ENCODE measurements around the gene WDR5. TPM values are rescaled to one million over a fixed set of nuclear protein-coding genes. Genes with fewer than 3 reads are reported as not detected.
A peak's percentile ranks its signal among the peaks of the same experiment; 100 is the strongest.
"Not testable (repeated sequence)": the region's sequence is repeated elsewhere in the genome, so short reads cannot be mapped to it uniquely, and the experiment has no call there.

The WDR5 gene
- 29.3 and 34.1 TPM in 2 replicates for total RNA-seq

DNA sequence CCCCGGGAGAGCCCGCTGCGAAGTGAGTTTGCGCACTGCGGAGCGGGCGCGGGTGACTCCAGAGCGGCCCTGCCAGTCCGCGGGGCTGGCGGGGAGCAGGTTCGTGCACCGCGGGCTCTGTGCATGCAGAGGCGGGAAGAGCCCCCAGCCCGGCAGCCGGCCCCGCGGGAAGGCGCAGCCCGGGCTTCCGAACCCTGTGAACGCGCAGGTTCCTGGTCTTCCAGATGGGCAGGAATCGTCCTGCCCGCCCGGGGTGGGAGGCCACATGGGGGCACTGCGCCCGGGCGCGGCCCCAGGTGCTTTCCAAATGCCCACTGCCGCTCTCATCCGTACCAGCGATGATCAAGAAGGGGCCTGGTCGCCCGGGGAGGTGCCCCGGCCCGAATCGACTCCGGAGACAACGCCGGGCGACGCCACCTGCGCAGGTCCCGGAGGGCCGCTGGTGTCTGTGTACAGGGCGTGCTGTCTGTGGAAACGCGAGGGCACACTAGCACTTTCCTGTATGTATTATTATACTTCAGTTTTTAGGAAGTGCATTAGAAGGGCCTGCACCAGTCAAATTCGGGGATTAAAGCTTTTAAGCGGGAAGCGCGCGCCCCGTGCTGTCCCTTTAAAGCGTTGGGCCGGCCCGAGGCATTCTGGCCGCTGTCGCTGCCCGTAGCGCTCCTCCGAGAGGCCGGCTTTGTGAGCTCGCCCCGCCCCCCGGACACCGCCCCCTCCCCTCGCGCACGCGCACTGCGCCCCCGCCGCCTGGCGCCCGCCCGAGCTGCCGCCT, at the start of gene WDR5:
WDR5 (plus strand) TSS at position 740 of the 775 bp plus-strand sequence. CDS start 3,796 bp downstream, outside the sequence.
- peak; percentile 63 for DNase-seq (ENCODE audit: low read depth, low spot score)

DNA sequence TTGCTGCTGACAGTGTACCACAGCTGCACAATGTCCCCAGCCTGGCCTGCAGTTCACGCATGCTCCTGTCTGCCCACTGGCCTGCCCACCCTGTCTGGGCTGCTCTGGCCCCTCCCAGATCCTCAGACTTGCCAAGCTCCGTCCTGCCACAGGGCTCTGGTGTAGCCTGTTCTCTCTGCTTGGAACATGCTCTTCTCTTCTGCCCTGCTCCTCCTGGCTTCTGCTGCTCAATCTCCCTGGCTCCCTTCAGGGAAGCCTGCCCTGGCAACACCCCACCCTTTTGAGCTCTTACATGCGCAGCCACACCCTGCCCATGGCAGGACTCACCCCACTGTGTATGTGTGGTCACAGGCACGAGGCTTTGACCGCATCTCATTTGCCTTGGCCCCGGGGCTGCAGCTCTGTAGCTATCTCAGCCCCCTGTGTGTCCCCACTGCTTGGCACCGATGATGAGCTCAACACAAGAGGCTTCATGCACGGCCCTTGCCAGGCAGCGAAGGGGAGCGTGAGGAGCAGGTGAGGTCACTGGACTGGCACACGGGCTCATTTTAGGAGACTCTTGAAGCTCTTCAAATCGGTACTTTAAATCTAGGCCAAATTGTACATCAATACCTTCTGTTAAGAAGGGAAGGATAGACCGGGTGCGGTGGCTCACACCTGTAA, 47.7 kb upstream of the WDR5 start:
- no peak for DNase-seq (ENCODE audit: low read depth, low spot score)

- no peak for DNase-seq (ENCODE audit: low read depth, low spot score)
These were observed 45.9 kb upstream of the WDR5 start for GRCh38 chr9:134089972-134090371.

DNA sequence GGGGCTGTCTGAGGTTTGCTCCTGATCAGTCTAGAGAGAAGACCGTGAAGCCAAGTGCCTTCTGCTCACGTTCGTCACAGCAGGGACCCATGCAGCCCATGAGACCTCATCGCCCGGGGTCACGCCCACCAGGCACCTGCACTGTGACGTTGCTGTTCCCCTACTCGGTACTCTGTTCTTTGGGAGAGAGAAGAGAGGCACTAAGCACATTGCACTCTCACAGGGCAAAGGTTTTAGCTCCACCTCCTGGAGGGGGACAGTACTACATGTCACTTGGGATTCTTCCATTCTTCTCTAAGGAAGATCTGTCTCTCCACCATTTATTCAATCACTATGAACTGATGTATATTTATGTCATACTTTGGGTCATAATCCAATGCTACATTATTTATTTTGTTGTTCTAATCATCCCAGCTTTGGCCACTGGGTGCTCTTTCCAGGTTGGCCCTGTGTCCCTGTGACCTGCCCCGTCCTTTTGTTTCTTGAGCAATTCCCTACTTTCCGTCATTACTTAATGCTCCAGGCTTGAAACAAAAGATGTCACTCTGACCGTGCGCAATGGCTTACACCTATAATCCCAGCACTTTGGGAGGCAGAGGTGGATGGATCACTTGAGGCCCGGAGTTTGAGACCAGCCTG, 36.6 kb upstream of the WDR5 start:
- DNase-seq (ENCODE audit: low read depth, low spot score) = peak; percentile 4

GRCh38 chr9:134100040-134100439, 35.8 kb upstream of the WDR5 start:
- DNase-seq (ENCODE audit: low read depth, low spot score) = no peak

- not testable (repeated sequence) for DNase-seq (ENCODE audit: low read depth, low spot score)
These were observed 34.7 kb upstream of the WDR5 start for GRCh38 chr9:134101133-134101532.

DNA sequence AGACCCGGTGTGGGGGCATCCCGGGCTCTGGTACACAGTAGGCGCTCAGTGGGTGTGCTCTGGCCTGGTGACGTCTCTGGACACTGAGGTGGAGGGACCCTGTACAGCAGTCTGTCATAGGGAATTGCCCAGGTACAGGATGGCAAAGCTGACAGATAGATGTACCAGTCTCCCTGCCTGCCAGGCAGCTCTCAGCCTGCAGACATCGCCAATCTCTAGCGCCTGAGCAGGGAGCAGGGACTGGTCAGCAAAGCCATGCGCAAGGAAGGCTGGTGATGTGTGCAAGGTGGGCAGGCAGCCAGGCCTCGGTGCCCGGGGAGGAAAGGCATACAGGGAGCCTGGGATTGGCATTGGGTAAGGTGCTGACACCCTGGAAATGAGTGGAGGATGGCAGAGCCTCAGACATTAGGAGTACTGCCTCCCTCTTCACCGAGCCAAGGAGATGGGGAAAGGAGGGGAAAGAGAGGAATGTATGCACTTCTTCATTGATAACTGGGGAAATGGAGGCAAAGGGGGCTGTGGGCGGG, 34.2 kb upstream of the WDR5 start:
- DNase-seq (ENCODE audit: low read depth, low spot score) = no peak

DNA sequence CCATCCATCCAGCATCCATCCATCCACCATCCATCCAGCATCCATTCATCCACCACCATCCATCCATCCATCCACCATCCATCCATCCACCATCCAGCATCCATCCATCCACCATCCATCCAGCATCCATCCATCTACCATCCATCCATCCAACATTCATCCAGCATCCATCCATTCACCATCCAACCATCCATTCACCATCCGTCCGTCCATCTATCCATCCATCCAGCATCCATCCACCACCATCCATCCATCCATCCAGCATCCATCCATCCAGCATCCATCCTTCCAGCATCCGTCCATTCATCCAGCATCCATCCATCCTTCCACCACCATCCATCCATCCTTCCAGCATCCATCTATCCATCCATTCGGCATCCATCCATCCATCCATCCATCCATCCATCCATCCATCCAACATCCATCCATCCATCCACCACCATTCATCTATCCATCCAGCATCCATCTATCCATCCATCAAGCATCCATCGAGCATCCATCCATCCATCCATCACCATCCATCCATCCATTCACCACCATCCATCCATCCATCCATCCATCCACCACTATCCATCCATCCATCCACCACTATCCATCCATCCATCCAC, 32.4 kb upstream of the WDR5 start:
- DNase-seq (ENCODE audit: low read depth, low spot score) = no peak

DNA sequence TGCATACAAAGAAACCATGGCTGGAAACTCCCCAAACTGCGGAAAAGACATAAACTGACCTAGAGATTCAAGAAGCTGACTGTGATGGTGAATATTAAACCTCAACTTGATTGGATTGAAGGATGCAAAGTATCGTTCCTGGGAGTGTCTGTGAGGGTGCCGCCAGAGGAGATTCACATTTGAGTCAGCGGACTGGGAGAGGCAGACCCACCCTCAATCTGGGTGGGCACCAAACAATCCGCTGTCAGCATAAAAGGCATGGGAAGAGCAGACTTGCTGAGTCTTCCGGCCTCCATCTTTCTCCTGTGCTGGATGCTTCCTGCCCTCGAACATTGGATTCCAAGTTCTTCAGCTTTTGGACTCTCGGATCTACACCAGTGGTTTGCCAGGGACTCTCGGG, 24.8 kb upstream of the WDR5 start:
- no peak for DNase-seq (ENCODE audit: low read depth, low spot score)

GRCh38 chr9:134112561-134112960, 23.3 kb upstream of the WDR5 start:
- DNase-seq (ENCODE audit: low read depth, low spot score) = no peak

GRCh38 chr9:134118972-134119371, 16.9 kb upstream of the WDR5 start:
- DNase-seq (ENCODE audit: low read depth, low spot score) = not testable (repeated sequence)

DNA sequence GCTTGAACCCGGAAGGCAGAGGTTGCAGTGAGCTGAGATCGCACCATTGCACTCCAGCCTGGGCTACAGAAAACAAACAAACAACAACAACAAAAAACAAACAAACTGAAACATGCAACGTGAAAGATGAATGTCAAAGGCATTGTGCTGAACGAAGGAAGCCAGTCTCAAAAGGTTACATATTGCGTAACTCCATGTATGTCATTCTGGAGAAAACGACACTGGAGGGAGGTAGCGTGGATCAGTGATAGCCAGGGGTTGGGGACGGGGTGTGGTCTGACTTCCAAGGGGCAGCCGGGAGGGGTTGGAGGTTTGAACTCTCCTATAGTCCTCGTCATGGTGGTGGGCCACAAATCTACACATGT, 12.1 kb upstream of the WDR5 start:
- no peak for DNase-seq (ENCODE audit: low read depth, low spot score)

GRCh38 chr9:134125413-134126095, 10.3 kb upstream of the WDR5 start:
- DNase-seq (ENCODE audit: low read depth, low spot score) = no peak

DNA sequence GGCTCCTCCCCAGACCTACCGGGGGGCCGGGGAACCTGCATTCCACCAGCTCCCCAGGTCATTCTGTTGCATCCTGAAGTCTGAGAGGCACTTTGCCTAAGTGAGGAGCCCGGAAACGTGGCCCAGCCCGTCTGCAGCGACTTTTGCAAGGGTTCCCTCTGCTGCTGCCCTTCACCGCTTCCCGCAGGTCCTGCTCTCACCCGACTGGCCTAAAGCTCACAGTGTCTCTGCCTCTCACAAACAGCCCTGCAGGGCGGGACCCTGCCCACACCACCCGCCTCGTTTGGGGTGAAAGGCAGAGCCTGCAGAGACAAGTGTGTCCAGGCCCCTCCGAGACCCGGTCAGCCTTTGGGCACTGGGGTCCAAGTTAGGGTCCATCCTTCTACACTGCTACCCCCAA, 9.5 kb upstream of the WDR5 start:
- no peak for DNase-seq (ENCODE audit: low read depth, low spot score)

DNA sequence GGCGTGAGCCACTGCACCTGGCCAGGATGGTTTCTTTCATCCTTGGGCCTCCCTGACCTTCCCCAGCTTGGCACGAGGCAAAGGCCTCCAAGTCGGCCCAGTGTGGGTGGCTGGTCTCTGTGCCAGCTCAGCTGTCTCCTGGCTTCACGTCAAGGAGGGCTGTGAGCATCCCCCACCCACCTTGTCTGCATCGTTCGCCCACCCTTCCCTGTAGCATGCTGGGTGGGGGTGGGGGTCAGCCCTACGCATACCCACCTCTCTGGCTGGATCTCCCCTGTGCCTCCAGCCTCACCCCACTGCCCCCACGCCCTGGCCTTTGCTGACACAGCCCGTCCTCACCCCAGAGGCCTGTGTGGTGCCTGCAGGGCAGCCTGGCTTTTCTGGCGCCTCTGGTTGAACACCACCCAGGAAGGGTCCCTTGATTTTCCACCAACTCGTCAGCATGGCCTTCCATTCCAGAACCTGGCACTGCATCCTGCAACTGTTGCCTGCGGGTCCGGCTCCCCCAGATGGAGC, 8.8 kb upstream of the WDR5 start:
- no peak for DNase-seq (ENCODE audit: low read depth, low spot score)

DNA sequence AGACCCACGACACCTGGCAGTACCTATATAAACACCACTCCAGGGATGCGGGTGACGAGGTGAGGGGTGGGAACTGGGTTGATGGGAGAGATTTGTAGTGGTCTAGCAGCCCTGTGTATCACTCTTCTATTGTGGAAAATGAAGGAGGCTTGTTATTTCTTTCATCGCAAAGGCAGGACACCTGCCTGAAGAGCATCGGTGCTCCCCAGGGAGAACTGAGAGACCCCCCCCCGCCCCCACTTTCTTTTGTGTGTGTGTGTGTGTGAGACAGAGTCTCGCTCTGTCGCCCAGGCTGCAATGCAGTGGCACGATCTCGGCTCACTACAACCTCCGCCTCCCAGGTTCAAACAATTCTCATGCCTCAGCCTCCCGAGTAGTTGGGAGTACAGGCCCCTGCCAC, 8.3 kb upstream of the WDR5 start:
- no peak for DNase-seq (ENCODE audit: low read depth, low spot score)

- DNase-seq (ENCODE audit: low read depth, low spot score) = no peak
These were observed 6.9 kb upstream of the WDR5 start for GRCh38 chr9:134128727-134129679.

DNA sequence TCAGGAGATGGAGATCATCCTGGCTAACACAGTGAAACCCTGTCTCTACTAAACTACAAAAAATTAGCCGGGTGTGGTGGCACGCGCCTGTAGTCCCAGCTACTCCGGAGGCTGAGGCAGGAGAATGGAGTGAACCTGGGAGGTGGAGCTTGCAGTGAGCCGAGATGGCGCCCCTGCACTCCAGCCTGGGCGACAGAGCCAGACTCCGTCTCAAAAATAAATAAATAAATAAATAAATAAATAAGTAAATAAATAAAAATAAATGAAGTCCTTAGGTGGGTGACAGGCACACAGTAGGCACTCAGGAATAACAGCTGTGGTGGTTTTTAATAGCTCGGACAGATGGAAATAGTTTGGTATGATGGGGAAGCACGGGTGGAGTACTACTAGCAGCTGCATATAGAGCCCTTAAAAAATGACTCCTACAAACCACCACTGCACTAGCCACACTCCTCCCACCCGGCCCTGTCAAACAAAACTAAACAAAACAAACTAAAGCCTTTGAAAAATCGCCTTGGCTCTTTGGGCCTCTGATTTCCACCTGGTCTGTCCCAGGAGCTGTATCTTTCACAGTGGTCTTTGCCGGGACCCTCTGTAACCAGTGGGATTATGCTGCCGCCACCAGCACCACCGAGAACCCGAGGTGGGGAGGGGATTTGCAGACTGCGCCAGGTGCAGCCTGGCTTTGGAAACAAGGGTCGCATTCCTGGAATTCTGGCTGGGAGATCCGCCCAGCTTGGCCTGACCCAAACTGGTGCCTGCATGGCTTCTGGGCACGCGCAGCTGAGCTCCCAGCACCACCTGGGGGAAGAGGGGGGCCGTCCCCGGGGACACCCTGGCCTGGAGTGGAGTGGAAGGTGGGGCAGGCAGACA, 5.1 kb upstream of the WDR5 start:
- no peak for DNase-seq (ENCODE audit: low read depth, low spot score)

Measured in pulmonary artery endothelial cell (primary cell).